H1 (cell line): ENCODE data around the gene APOL2. TPM values are rescaled to one million over a fixed set of nuclear protein-coding genes. Genes with fewer than 3 reads are reported as not detected.

Experiments
- EZH2 ChIP-seq: fragments of 200-600 bp; sonication (generic); IDR thresholded peaks from 2 replicates; pipeline ENCODE4 v1.7.1; 2012; ENCODE audit warnings: low read depth, mild to moderate bottlenecking, moderate library complexity, low read length, inconsistent platforms; ENCODE audit not compliant: severe bottlenecking
- GTF2F1 ChIP-seq: IDR thresholded peaks from 2 replicates; pipeline ENCODE4 v1.6.1; 2012; ENCODE audit warnings: low read depth, low read length, improper control_type of control experiment, borderline replicate concordance
- HDAC6 ChIP-seq: IDR thresholded peaks from one replicate; pipeline ENCODE4 v1.7.1; 2012; ENCODE audit warnings: low read depth, mild to moderate bottlenecking, inconsistent platforms, low read length, moderate library complexity
- KDM1A ChIP-seq: fragments of 200-600, 300-600 bp; sonication (generic); IDR thresholded peaks from 2 replicates; pipeline ENCODE4 v1.7.1; 2016; ENCODE audit warnings: mild to moderate bottlenecking, low read length, borderline replicate concordance
- NRF1 ChIP-seq: IDR thresholded peaks from 2 replicates; pipeline ENCODE4 v1.6.1; 2011; ENCODE audit warnings: mild to moderate bottlenecking, low read depth, low read length, improper control_type of control experiment
- USF2 ChIP-seq: IDR thresholded peaks from 2 replicates; pipeline ENCODE4 v1.6.1; 2011; ENCODE audit warnings: low read length, improper control_type of control experiment
- polyA plus RNA-seq, 7 experiments: library from polyadenylated mRNA; depleted of rRNA in 3 of 7; stranded (reverse) in 5 of 7; unstranded in 2 of 7; fragments of >200 nt in 5 of 7; fragments of 200-250 nt in 2 of 7; gene quantifications; 1 replicate in 5 of 7; 2 replicates in 1 of 7; 4 replicates in 1 of 7; pipeline versions ENCODE4 v1.2.1 to v1.2.3, GENCODE V29; 2011 to 2013; ENCODE audit warnings: missing spikeins in 2 of 7, mixed read lengths in 2 of 7
- total RNA-seq: library from RNA; stranded (reverse); fragmentation: NEBNext Ultra II Directional; extraction: Animal tissue kit (Norgen Biotek cat#: 25700); gene quantifications from 2 replicates; pipeline ENCODE4 v1.2.1, GENCODE V29; 2021

Gene APOL2
- total and polyA plus RNA-seq, 2 of the 8 experiments (the other 6 are each of a cell fraction or from before 2014, with no cell fraction given) = 8.1 to 11.0 TPM

- TF ChIP-seq GTF2F1 (no peak), USF2 (no peak), KDM1A (no peak), EZH2 (no peak), HDAC6 (no peak), NRF1 (no peak)
Observed at GRCh38 chr22:36267896-36268485, 28.7 kb upstream of the APOL2 start (continued).
